Measurements from ENCODE around the gene CFAP210. TPM values are rescaled to one million over a fixed set of nuclear protein-coding genes. Genes with fewer than 3 reads are reported as not detected.
A peak's percentile ranks its signal among the peaks of the same experiment; 100 is the strongest.
"Not testable (repeated sequence)": the region's sequence is repeated elsewhere in the genome, so short reads cannot be mapped to it uniquely, and the experiment has no call there.

CFAP210 gene
- total RNA-seq, 1 donor from 2014 or later = not detected

DNA sequence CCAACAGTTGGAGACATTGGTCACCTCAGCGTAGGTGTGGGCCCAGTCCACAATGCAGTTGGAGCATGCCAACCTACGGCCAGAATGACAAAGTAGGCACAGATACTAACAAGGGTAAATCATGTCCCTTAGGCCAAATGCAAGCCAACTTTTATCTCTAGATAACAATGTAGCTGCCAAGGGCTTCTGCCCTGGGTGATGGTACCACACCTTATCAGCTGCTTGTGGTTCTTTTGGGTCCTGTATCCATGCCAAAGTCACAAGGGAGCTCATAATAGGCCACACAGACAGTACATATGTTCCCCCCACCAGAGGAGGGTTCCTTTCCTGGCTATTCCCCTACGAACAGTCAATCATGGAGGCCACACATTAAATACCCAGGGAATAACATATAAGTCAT is 19.1 kb upstream of the CFAP210 start:
- no peak for DNase-seq (ENCODE audit: low read depth, low spot score)

GRCh38 chr2:169712791-169713227 is 18.6 kb upstream of the CFAP210 start:
- DNase-seq (ENCODE audit: low read depth, low spot score) = no peak

- peak; percentile 59 for DNase-seq (ENCODE audit: low read depth, low spot score)
Observed at GRCh38 chr2:169711751-169712509, 17.7 kb upstream of the CFAP210 start.

- no peak for DNase-seq (ENCODE audit: low read depth, low spot score)
Observed at GRCh38 chr2:169709981-169710380, 15.8 kb upstream of the CFAP210 start.

DNA sequence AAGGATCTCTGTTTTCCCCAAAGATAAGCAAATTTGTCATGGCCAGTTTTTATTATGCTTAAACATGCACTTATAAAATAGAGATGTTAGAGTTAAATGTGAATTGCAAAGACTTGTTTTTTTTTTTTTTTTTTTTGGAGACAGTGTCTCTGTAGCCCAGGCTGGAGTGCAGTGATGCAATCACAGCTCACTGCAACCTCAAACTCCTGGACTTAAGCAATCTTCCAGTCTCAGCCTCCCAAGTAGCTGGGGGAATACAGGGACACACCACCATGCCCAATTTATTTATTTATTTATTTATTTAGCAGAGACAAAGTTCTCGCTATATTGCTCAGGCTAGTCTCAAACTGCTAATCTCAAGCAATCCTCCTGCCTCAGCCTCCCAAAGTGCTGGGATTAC is 15.1 kb upstream of the CFAP210 start:
- no peak for DNase-seq (ENCODE audit: low read depth, low spot score)

DNA sequence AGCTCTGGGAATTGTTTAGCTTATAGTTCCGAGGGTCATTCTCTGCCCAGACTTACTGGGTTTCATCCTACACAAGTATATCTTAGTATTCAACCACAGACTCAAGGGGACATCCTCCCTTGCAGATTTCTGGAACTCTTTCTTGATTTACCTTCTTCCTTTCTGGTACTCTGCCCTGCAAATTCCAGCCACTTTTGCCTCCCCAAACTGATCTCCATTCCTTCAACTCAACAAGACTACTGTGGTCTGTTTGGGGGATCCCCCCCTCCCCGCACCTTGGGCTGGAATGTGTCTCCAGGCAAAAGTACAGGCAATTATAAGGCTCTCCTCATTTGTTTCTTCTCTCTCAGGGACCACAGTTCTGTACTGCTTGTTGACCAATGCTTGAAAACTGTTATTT is 13.4 kb upstream of the CFAP210 start:
- DNase-seq (ENCODE audit: low read depth, low spot score) = no peak

DNA sequence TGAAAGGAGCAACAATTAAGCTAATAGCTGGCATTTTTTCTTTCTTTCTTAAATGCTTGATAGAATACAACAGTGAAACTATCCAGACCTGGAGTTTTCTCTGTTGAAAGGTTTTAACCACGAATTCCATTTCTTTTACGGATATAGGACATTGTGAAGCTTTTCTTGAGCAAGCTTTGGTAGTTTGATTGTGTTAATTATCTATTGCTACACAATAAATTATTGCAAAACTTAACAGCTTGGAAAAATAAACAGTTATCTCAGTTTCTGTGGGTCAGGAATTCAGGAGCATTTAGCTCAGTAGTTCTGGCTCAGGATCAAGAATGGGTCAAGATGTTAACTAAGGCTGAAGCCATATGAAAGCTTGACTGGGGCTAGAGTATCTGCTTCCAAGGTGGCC is 11.7 kb upstream of the CFAP210 start:
- no peak for DNase-seq (ENCODE audit: low read depth, low spot score)

DNA sequence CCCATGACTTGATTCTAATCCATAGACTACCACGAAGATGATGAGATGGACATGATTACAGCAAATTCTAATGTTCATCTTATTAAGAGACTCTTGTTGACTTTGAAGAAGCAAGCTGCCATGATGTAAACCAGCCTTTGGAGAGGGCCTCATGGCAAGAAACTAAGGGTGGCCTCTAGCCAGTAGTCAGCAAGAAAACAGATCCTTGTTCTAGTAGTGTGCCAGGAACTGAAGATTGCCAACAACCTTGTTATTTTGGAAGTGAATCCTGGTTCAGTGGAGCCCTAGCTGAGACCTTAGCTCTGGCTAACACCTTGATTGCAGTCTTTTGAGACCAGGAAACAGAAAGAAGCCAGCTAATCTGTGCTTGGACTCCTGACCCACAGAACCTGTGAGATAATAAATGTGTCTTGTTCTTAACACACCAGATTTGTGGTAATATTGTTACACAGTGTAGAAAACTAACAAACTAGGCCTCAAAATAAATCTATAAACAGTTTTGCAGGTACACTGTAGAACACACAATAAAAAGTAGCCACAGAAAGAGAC is 10.0 kb upstream of the CFAP210 start:
- no peak for DNase-seq (ENCODE audit: low read depth, low spot score)

DNA sequence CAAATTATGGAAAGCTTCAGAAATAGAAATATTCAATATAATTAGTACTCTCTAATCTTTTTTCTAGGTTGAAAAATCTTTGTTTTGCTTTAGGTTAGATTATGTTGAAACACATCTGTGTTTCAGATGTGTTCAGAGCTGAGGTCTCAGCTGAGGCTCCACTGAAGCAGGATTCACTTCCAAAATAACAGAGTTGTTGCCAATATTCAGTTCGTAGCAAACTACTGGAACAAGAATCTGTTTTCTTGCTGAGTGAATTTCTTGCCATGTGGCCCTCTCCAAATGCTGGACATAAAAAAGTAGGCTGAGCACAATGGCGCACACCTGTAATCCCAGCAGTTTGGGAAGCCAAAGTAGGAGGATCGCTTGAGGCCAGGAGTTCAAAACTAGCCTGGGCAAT is 8.8 kb upstream of the CFAP210 start:
- DNase-seq (ENCODE audit: low read depth, low spot score) = no peak

GRCh38 chr2:169699173-169699572 is 5.0 kb upstream of the CFAP210 start:
- not testable (repeated sequence) for DNase-seq (ENCODE audit: low read depth, low spot score)

- DNase-seq (ENCODE audit: low read depth, low spot score) = no peak
Observed at GRCh38 chr2:169696381-169696780, 2.2 kb upstream of the CFAP210 start.

DNA sequence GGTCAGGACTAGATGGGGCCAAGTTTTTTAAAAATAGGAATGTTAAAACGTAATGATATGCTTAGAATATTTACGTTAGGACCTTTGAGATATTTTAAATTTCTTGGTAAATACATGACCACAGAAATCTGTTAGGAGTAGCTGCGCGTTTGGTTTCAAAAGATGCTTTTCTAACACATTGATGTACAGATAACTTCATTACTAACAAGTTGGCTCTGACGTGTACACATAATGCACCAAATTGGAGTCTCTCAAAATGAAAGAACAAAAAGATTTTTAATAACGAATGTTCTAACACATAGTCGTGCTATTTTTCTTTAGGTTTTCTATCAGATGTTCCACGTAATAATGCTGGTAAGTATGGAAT is 672 bp upstream of the CFAP210 start:
- DNase-seq (ENCODE audit: low read depth, low spot score) = no peak

DNA sequence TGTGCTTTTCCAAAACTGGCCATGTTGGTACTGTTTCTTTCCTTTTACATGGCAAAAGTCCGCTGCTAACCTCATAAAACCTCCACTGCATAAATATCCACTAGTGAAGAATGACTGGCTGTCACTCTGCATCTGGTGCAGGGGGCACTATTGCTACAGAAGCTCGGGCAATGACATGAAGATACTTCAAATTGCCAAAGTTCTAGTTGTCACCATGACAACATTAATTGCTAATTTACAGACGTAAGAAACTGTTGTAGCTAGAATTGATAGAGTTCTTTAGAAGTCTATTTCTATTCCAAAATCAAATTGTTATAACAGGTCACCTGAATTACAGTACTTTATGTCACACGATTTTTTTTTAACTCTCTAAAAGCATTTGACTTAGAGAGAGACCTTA is 845 bp downstream of the CFAP210 start:
- DNase-seq (ENCODE audit: low read depth, low spot score) = no peak

DNA sequence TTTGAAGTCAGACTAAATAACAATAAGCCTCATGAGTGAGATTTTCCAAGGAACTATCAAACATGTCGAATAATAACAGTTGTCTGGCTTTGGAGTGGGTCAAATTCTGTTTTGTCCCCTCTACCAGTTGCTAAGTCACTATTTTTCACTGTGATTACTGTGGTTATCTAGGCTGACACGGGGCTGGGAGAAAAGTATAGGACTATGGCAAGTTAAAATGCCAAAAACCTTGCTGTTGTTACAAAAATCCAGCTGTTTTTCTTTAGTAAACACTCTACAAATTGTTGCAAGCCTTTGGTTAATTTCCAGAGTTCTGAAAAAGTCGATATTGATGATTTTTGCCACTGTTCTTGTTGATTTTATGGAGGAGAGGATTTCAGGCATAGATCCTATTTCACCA is 1.5 kb downstream of the CFAP210 start:
- no peak for DNase-seq (ENCODE audit: low read depth, low spot score)

DNA sequence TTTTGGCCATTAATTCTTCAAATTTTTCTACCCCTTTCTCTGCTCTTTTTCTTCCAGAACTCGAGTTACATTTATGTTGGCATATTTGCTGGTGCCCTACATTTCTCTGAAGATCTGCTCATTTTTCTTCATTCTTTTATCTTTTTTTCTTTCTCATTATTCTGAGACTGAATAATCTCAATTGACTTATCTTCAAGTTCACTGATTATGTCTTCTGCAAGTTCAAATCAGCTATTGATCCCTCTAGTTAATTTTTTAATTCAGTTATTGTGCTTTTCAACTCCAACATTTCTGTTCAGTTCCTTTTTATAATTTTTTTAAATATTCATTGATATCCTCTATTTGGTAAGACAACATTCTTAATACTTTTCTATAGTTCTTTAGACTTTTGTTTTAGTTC is 3.2 kb downstream of the CFAP210 start:
- no peak for DNase-seq (ENCODE audit: low read depth, low spot score)

GRCh38 chr2:169687943-169688342 is 6.3 kb downstream of the CFAP210 start:
- not testable (repeated sequence) for DNase-seq (ENCODE audit: low read depth, low spot score)

DNA sequence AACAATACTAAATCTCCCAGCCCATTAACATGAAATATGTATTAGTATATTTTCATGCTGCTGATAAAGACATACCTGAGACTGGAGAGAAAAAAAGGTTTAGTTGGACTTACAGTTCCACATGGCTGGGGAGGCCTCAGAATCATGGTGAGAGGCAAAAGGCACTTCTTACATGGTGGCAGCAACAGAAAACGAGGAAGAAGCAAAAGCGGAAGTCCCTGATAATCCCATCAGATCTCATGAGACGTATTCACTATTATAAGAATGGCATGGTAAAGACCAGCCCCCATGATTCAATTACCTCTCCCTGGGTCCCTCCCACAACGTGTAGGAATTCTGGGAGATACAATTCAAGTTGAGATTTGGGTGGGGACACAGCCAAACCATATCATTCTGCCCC is 7.4 kb downstream of the CFAP210 start:
- not testable (repeated sequence) for DNase-seq (ENCODE audit: low read depth, low spot score)

- not testable (repeated sequence) for DNase-seq (ENCODE audit: low read depth, low spot score)
Observed at GRCh38 chr2:169684712-169685111, 9.5 kb downstream of the CFAP210 start.

GRCh38 chr2:169684135-169684565 is 10.1 kb downstream of the CFAP210 start:
- DNase-seq (ENCODE audit: low read depth, low spot score) = no peak

DNA sequence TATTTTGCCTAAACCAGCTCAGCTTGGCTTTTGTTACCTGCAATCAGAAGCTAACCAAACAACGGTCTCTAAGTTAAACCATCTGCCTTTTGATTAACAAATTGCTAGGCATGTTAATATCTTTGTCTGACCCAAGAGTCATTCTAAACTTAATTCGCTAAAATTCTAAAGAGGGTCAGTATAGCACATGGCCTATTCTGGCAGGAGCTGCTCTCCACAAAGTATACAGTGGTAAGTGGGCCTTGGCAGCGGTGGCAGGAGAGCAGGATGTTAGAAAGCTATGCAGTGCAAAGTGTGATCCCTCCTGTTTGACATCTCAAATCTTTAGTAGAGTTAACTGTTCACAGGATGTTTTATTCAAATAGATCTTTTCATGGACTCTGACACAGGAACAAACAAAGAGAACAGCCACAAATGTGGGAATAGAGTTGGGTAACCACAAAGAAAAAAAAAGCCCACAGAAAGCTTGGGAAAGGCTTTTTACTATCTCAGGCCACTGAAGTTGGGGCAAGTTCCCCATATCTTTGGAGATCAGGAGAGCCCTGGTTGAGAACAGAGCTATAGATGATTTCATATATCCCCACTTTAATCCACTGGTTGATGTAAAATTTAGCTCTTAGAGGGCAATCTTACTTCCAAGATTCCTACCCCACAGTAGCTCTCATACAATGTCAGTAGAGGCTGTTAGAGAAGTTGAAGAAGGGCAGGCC is 10.6 kb downstream of the CFAP210 start:
- DNase-seq (ENCODE audit: low read depth, low spot score) = no peak

DNA sequence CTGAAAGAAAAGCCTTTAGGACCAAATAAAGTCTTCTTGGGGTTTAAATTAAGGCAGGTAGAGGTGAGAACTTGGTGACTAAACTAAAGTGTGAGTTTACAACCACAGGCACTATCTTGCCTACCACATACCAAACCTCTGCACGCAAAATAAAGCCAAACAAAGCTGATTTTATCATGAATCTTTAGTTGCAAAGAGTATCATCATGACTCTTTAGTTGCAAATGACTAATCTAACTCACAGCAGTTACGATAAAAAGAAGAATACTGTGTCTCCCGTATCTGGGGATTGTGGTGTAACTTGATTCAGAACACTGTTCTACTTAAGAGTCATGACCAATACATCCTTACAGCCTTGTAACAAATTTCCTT is 11.2 kb downstream of the CFAP210 start:
- no peak for DNase-seq (ENCODE audit: low read depth, low spot score)

GRCh38 chr2:169676850-169677249 is 17.4 kb downstream of the CFAP210 start:
- no peak for DNase-seq (ENCODE audit: low read depth, low spot score)

DNA sequence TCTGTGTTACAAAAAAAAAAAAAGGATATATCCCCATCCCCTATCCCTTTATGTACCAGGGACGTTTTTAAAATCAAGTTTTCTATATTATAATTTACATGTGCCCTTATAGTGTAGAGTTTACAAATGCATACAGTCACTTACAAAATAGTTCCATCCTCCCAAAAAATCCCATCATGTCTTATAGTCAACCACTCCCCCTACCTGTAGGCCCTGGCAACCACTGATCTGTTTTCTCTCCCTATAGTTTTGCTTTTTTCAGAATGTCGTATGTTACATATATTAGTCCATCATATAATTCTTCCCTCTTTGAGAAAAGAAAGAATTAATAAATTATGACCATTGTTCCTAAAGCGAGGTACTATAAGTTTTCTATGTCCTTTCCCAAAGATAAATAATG is 17.8 kb downstream of the CFAP210 start:
- no peak for DNase-seq (ENCODE audit: low read depth, low spot score)

Measured in pulmonary artery endothelial cell (primary cell).